Cardiac fibroblast (primary cell): ENCODE results near the gene TAF4B.

Experiments
- DNase-seq, 2 donors: peaks; one replicate each; pipeline versions ENCODE4 v3.0.0 to v3.0.0-alpha.2; 2010; ENCODE audit warnings: low read depth in 2 of 2
- H3K4me3 ChIP-seq, 2 donors: replicated peaks in 1 of 2; 1 replicate in 1 of 2; 2 replicates in 1 of 2; pipeline ENCODE4 v1.5.1; 2011; ENCODE audit warnings: low read depth in 2 of 2, low read length in 2 of 2, mild to moderate bottlenecking in 2 of 2, moderate library complexity in 1 of 2
- TF ChIP-seq, protein P1 (sequence below): IDR thresholded peaks from one replicate; pipeline ENCODE4 v1.5.1; 2011; ENCODE audit warnings: low read depth, mild to moderate bottlenecking, low read length, inconsistent platforms

The TAF4B gene

DNA sequence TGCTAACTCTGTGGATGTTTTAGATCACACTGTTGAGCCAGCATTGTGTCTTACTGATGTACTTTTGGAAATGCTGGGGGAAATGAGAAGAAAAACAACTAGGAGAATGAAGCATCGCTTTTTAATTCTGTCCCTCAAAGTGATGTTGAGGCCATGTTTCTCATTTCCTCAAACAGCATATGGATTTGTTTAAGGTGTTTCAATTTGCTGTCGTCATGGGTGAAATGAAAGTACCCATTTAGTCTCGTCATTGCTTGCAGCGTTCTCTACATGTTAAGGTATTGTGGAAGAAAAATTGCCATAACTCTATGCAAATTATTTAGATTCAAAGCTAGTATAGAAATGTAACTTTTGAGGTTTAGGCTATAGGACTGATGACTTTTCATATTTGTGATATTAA, 170.8 kb downstream of the TAF4B start:
- DNase-seq: no peak
- TF ChIP-seq, protein P1, sequence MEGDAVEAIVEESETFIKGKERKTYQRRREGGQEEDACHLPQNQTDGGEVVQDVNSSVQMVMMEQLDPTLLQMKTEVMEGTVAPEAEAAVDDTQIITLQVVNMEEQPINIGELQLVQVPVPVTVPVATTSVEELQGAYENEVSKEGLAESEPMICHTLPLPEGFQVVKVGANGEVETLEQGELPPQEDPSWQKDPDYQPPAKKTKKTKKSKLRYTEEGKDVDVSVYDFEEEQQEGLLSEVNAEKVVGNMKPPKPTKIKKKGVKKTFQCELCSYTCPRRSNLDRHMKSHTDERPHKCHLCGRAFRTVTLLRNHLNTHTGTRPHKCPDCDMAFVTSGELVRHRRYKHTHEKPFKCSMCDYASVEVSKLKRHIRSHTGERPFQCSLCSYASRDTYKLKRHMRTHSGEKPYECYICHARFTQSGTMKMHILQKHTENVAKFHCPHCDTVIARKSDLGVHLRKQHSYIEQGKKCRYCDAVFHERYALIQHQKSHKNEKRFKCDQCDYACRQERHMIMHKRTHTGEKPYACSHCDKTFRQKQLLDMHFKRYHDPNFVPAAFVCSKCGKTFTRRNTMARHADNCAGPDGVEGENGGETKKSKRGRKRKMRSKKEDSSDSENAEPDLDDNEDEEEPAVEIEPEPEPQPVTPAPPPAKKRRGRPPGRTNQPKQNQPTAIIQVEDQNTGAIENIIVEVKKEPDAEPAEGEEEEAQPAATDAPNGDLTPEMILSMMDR: no peak
- no peak overlapping the region for H3K4me3 ChIP-seq

DNA sequence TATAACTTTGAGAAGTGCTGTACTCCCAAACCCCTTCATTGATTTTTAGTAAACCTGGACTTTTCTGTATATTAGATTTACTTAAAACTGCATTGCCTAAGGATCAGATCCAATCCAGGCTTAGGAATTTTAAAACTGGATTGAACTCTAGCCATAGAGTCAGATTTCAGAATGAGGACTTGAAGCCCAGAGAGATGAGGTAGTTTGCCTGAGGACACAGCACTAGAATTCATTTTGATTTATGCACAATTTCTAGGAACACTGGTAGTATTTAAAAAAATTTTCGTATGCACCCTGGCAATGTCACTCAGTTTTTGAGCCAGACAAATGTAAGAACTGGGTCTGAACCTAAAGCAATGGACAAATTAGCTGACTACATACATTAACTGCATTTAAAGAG, 177.2 kb downstream of the TAF4B start:
- TF ChIP-seq, protein P1: no peak
- no peak overlapping the region for H3K4me3 ChIP-seq
- DNase-seq: no peak

DNA sequence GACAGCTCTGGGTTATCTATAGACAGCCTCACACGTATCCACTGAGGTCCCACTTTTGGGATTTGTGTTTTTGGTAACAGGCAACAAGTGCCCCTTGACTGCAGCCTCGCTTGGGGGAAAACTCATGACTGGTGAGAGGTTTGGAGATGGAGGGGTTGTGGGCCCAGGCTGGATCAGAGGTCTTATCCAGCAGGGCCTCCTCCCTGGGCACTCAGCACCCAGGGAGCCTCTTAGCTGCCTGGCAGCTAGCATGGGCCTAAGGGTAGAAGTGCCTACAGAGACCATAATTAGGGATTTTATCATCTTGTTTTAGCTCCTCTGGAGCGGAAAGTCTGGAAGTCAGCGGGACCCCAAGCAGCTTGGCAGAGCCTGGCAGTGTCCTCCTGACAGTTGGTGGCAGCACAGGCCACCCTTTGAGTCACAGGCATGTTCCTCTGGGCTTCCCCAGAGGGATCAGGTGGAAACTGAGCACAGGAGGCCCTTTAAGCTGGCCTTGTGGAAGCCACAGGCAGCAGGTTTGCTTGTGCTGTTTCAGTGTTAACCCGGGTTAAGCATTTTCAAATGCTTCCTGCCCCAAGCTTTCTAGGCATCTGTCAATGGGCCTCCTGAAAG, 179.1 kb downstream of the TAF4B start:
- DNase-seq: peak; percentile 56 to 64
- TF ChIP-seq, protein P1: peak; percentile 46

DNA sequence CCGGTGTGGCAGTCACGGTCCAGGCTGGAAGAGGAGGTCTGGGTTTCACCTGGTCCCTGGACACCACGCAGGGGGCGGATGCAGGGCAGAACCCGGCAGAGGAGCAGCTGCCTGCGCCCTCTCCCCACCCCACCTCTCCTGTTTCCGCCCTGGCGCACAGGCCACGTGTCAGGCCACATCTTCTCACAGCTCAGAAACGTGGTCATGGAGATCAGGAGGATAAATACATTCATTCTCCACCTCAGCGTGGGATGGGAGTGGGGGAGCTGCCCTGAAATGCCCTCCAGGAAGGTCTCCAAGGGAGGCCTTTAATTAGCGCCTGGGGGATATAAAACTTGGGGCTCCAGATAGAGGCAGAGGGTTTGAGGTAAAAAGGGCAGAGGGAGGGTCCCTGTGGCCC, 180.1 kb downstream of the TAF4B start:
- DNase-seq: no peak
- TF ChIP-seq, protein P1: no peak
- H3K4me3 ChIP-seq: no peak overlapping the region

More for the DNA sequence above, 179.1 kb downstream of the TAF4B start:
- H3K4me3 ChIP-seq: no peak overlapping the region

- no peak overlapping the region for H3K4me3 ChIP-seq
- no peak for DNase-seq
- TF ChIP-seq, protein P1: no peak
These were observed 180.7 kb downstream of the TAF4B start for GRCh38 chr18:26406854-26407517.

DNA sequence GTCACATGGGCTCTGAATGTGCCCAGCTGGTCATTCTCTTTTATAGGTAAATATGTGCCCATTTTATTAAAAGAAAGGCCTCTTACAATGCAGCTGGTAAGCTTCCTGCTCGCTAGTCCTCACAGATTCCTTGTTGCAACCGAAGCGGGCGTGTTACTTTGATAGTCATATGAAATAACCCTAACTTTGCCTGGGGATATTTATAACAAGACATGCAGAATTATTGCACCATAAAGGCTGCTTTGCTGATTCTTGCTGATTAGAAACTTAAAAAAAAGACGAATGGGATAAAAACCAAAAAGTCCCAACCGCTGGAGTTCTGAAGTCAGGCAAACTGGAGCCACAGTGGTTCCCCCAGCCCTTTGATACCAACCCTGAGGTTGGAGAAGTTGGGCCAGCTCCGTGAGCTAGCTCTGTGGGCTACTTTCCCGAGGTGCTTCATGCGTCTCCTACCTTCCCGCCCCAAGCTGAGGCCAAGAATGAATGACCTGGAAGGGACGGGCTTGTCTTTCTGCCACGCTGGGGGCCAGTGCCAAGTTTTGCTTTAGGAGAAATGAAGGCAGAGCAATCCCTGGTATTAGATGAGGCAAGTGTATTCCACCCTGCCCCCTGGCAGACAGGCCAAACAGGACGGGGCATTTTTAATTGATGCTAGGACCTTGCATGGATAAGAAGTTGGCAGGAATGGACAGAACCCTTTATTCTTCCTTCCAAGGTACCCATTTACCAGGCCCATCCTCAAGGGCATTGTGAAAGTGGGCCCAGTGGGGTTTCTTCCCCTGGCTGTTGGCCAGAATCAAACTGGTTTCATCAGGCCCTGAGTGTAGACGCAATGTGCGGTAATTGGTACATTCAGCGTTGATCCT, 181.7 kb downstream of the TAF4B start:
- no peak overlapping the region for H3K4me3 ChIP-seq
- TF ChIP-seq, protein P1: no peak
- no peak for DNase-seq
